Breast epithelium (tissue), 4 donors: Measurements from ENCODE around the gene SHC3. TPM values are rescaled to one million over a fixed set of nuclear protein-coding genes. Genes with fewer than 3 reads are reported as not detected.

Experiments used
- DNase-seq, 2 donors: peaks; one replicate each; pipeline ENCODE4 v3.0.0-alpha.2; 2019; ENCODE audit warnings: low spot score in 2 of 2
- H3K27ac ChIP-seq, 2 donors: fragments of 200-600 bp; sonication (generic) in 1 of 2; one replicate each; pipeline ENCODE4 v1.5.1; 2016 to 2019; ENCODE audit warnings: mild to moderate bottlenecking in 1 of 2
- H3K27me3 ChIP-seq, 2 donors: fragments of 200-600 bp; sonication (generic) in 1 of 2; one replicate each; pipeline versions ENCODE4 v1.5.1 to v1.6.0; 2017 to 2019; ENCODE audit warnings: control low read depth in 1 of 2, mild to moderate bottlenecking in 1 of 2
- H3K36me3 ChIP-seq: fragments of 200-600 bp; one replicate; pipeline ENCODE4 v1.5.1; 2019
- H3K4me1 ChIP-seq, 2 donors: fragments of 200-600 bp; sonication (generic); one replicate each; pipeline ENCODE4 v1.5.1; 2016 to 2019; ENCODE audit warnings: control low read depth in 1 of 2
- H3K4me3 ChIP-seq, 3 donors: fragments of 200-600 bp; sonication (generic); 1 replicate in 2 of 3; 2 replicates in 1 of 3; pipeline ENCODE4 v1.5.1; 2016 to 2019; ENCODE audit warnings: mild to moderate bottlenecking in 3 of 3, moderate library complexity in 2 of 3
- H3K9me3 ChIP-seq, 2 donors: fragments of 200-600 bp; sonication (generic) in 1 of 2; one replicate each; pipeline ENCODE4 v1.5.1; 2016 to 2019; ENCODE audit warnings: control low read depth in 1 of 2
- CTCF ChIP-seq, 3 donors: fragments of 450-650 bp; IDR thresholded peaks; one replicate each; pipeline ENCODE4 v1.5.1; 2016 to 2017; ENCODE audit warnings: antibody characterized with exemption in 3 of 3, mild to moderate bottlenecking in 3 of 3, moderate library complexity in 3 of 3
- POLR2A ChIP-seq: fragments of 450-650 bp; IDR thresholded peaks from one replicate; pipeline ENCODE4 v1.6.1; 2016; ENCODE audit warnings: antibody characterized with exemption, mild to moderate bottlenecking, moderate library complexity
- POLR2AphosphoS5 ChIP-seq, 3 donors: sonication (generic); formaldehyde crosslinking; IDR thresholded peaks; one replicate each; pipeline ENCODE4 v1.6.1; 2017; ENCODE audit warnings: antibody characterized with exemption in 3 of 3
- intact Hi-C: fragments of 100-400 bp; cut with DNase I; formaldehyde crosslinking; loops from one replicate; pipeline ENCODE4 v1.15.1; 2023; ENCODE audit warnings: low total_unique reads
- total RNA-seq, 3 donors: library from RNA; depleted of rRNA; stranded (reverse); fragments of >200 nt; gene quantifications; one replicate each; pipeline ENCODE4 v1.1.0, GENCODE V29; 2016

Gene SHC3
- total RNA-seq, 3 donors from 2014 or later = 1.0 to 6.7 (median 2.3) TPM

DNA sequence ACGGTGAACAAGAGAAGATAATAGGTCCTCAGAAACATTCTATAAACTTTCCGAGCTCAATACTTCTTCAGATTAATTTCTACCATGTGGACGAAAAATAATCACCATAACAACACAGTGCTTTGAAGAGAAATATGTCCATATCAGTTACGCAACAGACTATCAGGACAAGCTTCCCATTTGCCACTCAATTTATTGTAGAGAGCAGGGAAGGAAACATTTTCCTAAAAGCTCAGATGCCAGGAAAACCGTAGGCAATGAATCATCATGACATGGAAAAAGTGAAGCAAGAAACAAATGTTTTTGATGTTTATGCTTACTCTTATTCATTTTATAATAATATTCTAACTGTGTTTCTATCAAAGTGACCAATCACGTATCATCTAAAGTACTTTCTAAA lies 99.8 kb downstream of the SHC3 start:
- TF ChIP-seq POLR2AphosphoS5 (IDR thresholded peaks at IDR 0.05) (peak in 1 of 3 donors; percentile 94), POLR2A (no peak)
- no peaks in the 10 kb centered on the region for H3K36me3 ChIP-seq
- H3K9me3 ChIP-seq = no peaks in the 10 kb centered on the region
- intact Hi-C loops = no loop called here
- H3K4me3 ChIP-seq = no peak overlapping the region
- no peak for DNase-seq
- H3K27ac ChIP-seq = peak overlapping the region in 1 of 2 donors; percentile 29
- no peaks in the 10 kb centered on the region for H3K27me3 ChIP-seq
- H3K4me1 ChIP-seq = no peaks in the 10 kb centered on the region

GRCh38 chr9:89078421-89078820 lies 100.2 kb downstream of the SHC3 start:
- Histone ChIP-seq H3K27ac (peak overlapping the region; percentile 29 to 36), H3K9me3 (no peaks in the 10 kb centered on the region), H3K4me3 (no peak overlapping the region), H3K36me3 (no peaks in the 10 kb centered on the region), H3K4me1 (no peaks in the 10 kb centered on the region), H3K27me3 (no peaks in the 10 kb centered on the region)
- intact Hi-C loops = no loop called here
- no peak for DNase-seq
- no peak for TF ChIP-seq POLR2AphosphoS5 (IDR thresholded peaks at IDR 0.05)
- TF ChIP-seq POLR2A = no peak
- no peak for TF ChIP-seq CTCF (IDR thresholded peaks at IDR 0.05)

DNA sequence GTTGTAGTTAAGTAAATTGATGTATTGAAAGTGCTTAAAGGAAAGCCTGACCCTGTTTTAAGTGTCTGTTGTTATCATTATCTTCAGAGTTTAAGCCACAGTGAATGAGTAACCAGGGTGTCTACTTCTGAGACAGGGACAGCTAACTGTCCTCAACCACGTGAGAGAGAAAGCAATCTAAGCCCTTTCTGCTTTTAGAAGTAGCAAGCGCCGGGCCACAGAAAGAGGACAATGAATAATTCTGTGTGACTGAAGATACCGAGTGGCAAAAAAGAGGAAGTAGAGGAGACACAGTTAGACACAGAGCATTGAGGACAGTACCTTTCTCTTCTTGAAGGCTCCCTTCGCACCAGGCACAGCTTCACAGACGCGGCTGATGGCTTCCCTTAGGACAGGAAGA lies 101.1 kb downstream of the SHC3 start:
- no peaks in the 10 kb centered on the region for H3K27me3 ChIP-seq
- no peaks in the 10 kb centered on the region for H3K9me3 ChIP-seq
- DNase-seq = no peak
- H3K4me1 ChIP-seq = no peaks in the 10 kb centered on the region
- intact Hi-C loops = no loop called here
- no peak overlapping the region for H3K4me3 ChIP-seq
- TF ChIP-seq POLR2A = no peak
- TF ChIP-seq POLR2AphosphoS5 (IDR thresholded peaks at IDR 0.05) = no peak
- no peak for TF ChIP-seq CTCF (IDR thresholded peaks at IDR 0.05)
- no peaks in the 10 kb centered on the region for H3K36me3 ChIP-seq
- no peak overlapping the region for H3K27ac ChIP-seq

DNA sequence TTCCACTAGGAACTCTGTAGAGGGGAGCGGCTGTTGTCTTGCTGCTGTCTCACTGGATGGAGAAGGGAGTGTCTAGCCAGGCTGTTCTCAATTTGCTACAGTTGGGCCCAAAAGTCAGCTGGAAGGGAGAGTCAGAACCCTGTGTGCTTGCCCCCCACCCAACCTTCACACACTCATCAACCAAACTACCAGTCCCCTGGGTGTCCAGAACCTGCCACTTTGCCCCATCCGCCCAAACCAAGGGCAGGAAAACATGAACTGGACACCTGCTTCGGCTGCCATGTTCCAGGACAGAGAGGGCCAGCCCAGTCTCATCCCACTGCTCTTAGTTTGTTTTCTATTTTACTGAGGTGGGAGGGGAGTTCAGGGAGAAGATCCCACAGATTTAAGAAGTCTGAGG lies 105.2 kb downstream of the SHC3 start:
- no peak for DNase-seq
- Histone ChIP-seq H3K27me3 (no peaks in the 10 kb centered on the region), H3K27ac (no peak overlapping the region), H3K4me3 (no peak overlapping the region), H3K36me3 (no peaks in the 10 kb centered on the region), H3K4me1 (no peaks in the 10 kb centered on the region), H3K9me3 (no peaks in the 10 kb centered on the region)
- intact Hi-C loops = no loop called here
- TF ChIP-seq POLR2A (no peak), CTCF (IDR thresholded peaks at IDR 0.05) (no peak), POLR2AphosphoS5 (IDR thresholded peaks at IDR 0.05) (no peak)

GRCh38 chr9:89071591-89071990 lies 107.0 kb downstream of the SHC3 start:
- Histone ChIP-seq H3K27ac (no peak overlapping the region), H3K4me1 (no peaks in the 10 kb centered on the region), H3K4me3 (no peak overlapping the region), H3K9me3 (no peaks in the 10 kb centered on the region), H3K27me3 (no peaks in the 10 kb centered on the region), H3K36me3 (no peaks in the 10 kb centered on the region)
- TF ChIP-seq POLR2A (no peak), CTCF (IDR thresholded peaks at IDR 0.05) (no peak), POLR2AphosphoS5 (IDR thresholded peaks at IDR 0.05) (no peak)
- DNase-seq = no peak
- intact Hi-C loops = no loop called here

DNA sequence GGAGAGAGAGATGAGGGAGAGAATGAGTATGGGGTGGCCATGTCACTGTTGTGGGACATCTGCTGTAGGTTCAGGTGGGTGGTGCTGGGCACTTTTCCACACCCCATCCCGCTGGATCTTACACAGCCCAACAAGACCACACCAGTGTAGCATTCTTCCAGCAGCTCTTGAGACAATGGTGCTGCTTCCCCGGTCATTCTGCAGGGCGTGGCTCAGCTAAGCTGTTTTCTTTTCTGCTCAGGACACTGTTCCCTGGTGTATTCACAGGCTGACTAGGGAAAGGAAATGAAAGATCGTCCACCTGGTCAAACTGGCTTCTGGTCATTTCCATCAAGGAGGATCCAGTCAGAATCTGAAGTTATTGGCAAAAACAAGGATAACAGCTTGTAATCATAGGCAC lies 111.8 kb downstream of the SHC3 start:
- TF ChIP-seq POLR2A (no peak), CTCF (IDR thresholded peaks at IDR 0.05) (no peak), POLR2AphosphoS5 (IDR thresholded peaks at IDR 0.05) (no peak)
- Histone ChIP-seq H3K27ac (no peak overlapping the region), H3K4me3 (no peak overlapping the region), H3K4me1 (no peaks in the 10 kb centered on the region), H3K27me3 (no peaks in the 10 kb centered on the region), H3K9me3 (no peaks in the 10 kb centered on the region), H3K36me3 (no peaks in the 10 kb centered on the region)
- DNase-seq = no peak
- intact Hi-C loops = no loop called here
